SIG-M5 (cell line): ENCODE measurements around the gene TBC1D20.

Experiments
- DNase-seq: peaks from one replicate; lab custom pipeline; 2025; lab: John Stamatoyannopoulos, UW

The TBC1D20 gene

GRCh38 chr20:419556-420165, 42.7 kb downstream of the TBC1D20 start:
- no peak for DNase-seq

- DNase-seq: no peak
Observed at GRCh38 chr20:418858-419365, 43.4 kb downstream of the TBC1D20 start.

GRCh38 chr20:417801-418342, 44.5 kb downstream of the TBC1D20 start:
- DNase-seq: no peak

- no peak for DNase-seq
Observed at GRCh38 chr20:416950-417800, 45.2 kb downstream of the TBC1D20 start.

- DNase-seq: no peak
Observed at GRCh38 chr20:415820-416322, 46.5 kb downstream of the TBC1D20 start.

- DNase-seq: no peak
Observed at GRCh38 chr20:414161-414560, 48.2 kb downstream of the TBC1D20 start.

- no peak for DNase-seq
Observed at GRCh38 chr20:412081-412480, 50.3 kb downstream of the TBC1D20 start.

- no peak for DNase-seq
Observed at GRCh38 chr20:409697-410559, 52.4 kb downstream of the TBC1D20 start.

- no peak for DNase-seq
Observed at GRCh38 chr20:408843-409696, 53.3 kb downstream of the TBC1D20 start.

- DNase-seq: no peak
Observed at GRCh38 chr20:407953-408842, 54.1 kb downstream of the TBC1D20 start, which contains the start of gene RBCK1. Gene RBCK1 (plus strand): TSS chr20:408299. CDS start chr20:408758, 459 bp downstream.

- no peak for DNase-seq
Observed at GRCh38 chr20:407133-407952, 55.0 kb downstream of the TBC1D20 start.

GRCh38 chr20:406200-407132, 55.9 kb downstream of the TBC1D20 start:
- no peak for DNase-seq

- DNase-seq: no peak
Observed at GRCh38 chr20:404088-404487, 58.2 kb downstream of the TBC1D20 start.

GRCh38 chr20:403582-403957, 58.8 kb downstream of the TBC1D20 start:
- DNase-seq: no peak

GRCh38 chr20:402898-403581, 59.3 kb downstream of the TBC1D20 start:
- no peak for DNase-seq

GRCh38 chr20:402496-402885, 59.8 kb downstream of the TBC1D20 start:
- no peak for DNase-seq
